ENCODE results near the gene MYBPC2.

DNA sequence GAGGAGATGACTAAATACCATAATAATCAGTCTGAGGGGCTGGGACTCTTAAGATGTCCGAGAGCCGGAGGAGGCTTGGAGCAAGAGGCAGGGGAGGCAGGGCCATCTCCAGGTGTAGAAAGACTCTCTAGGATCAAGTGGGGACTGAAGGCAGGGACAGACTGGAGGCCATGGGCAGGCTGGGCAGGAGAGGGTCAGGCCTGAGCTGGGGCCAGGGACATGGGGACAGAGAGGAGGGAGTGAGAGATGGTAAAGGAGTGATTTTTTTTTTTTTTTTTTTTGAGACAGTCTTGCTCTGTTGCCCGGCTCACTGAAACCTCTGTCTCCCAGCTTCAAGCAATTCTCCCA lies 76.1 kb downstream of the MYBPC2 start:
- TF ChIP-seq, protein P1, sequence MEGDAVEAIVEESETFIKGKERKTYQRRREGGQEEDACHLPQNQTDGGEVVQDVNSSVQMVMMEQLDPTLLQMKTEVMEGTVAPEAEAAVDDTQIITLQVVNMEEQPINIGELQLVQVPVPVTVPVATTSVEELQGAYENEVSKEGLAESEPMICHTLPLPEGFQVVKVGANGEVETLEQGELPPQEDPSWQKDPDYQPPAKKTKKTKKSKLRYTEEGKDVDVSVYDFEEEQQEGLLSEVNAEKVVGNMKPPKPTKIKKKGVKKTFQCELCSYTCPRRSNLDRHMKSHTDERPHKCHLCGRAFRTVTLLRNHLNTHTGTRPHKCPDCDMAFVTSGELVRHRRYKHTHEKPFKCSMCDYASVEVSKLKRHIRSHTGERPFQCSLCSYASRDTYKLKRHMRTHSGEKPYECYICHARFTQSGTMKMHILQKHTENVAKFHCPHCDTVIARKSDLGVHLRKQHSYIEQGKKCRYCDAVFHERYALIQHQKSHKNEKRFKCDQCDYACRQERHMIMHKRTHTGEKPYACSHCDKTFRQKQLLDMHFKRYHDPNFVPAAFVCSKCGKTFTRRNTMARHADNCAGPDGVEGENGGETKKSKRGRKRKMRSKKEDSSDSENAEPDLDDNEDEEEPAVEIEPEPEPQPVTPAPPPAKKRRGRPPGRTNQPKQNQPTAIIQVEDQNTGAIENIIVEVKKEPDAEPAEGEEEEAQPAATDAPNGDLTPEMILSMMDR (IDR thresholded peaks at IDR 0.05), result no peak
- TF ChIP-seq POLR2A (IDR thresholded peaks at IDR 0.05), result no peak

Measured in tibial nerve (tissue), 3 donors.